Activated naive CD4-positive, alpha-beta T cell treated with anti-CD3 and anti-CD28 coated beads for 36 hours (primary cell): ENCODE data around the gene FXYD4. TPM values are rescaled to one million over a fixed set of nuclear protein-coding genes. Genes with fewer than 3 reads are reported as not detected.
"Not testable (repeated sequence)": the region's sequence is repeated elsewhere in the genome, so short reads cannot be mapped to it uniquely, and the experiment has no call there.

Experiments used
- CTCF ChIA-PET: fragments of 350-600 bp; sonication (Branson Sonifier 250); formaldehyde crosslinking; loops from one replicate; lab custom pipeline; 2021; ENCODE audit warnings: antibody characterized with exemption; lab: Charles Lee
- DNase-seq: peaks from one replicate; pipeline ENCODE4 v3.0.0-alpha.2; 2020
- H3K27ac Mint-ChIP-seq: one replicate; pipeline ENCODE4 v1.8.0; 2021; ENCODE audit warnings: mild to moderate bottlenecking, mixed read lengths
- H3K27me3 Mint-ChIP-seq: one replicate; pipeline ENCODE4 v1.8.0; 2021; ENCODE audit warnings: low read depth, mixed read lengths
- H3K36me3 Mint-ChIP-seq: one replicate; pipeline ENCODE4 v1.8.0; 2021; ENCODE audit warnings: low read depth, mixed read lengths
- H3K4me1 Mint-ChIP-seq: one replicate; pipeline ENCODE4 v1.8.0; 2021; ENCODE audit warnings: low read depth, mixed read lengths
- H3K4me3 Mint-ChIP-seq: one replicate; pipeline ENCODE4 v1.8.0; 2021; ENCODE audit warnings: mild to moderate bottlenecking, moderate library complexity, mixed read lengths
- H3K9me3 Mint-ChIP-seq: one replicate; pipeline ENCODE4 v1.8.0; 2021; ENCODE audit warnings: mixed read lengths
- intact Hi-C: fragments of 100-400 bp; cut with micrococcal nuclease; formaldehyde crosslinking; loops from one replicate; pipeline ENCODE4 v1.15.1; 2023
- total RNA-seq, 2 experiments: library from RNA; stranded (reverse); gene quantifications; one replicate each; pipeline ENCODE4 v1.2.3, GENCODE V29; 2021

Gene FXYD4
- total RNA-seq, 2 experiments from 2014 or later: not detected

DNA sequence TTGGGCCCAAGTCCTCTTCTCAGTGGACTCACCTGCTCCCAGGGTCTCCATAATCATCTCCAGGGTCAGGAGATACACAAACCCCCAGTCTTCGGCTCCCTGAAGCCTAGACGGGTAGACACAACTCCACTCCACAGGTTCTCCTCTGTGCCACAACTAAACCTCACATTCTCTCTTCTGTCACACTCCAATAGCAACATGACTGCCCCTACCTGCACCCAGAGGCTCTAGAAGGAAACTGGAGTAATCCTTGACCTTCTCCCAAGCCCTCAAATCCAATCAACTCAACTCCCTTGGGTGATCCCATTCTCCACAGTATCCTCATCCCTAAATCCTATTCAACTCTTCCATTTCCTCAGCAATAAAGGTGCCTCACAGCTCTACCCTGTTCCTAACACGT is 21.3 kb downstream of the FXYD4 start:
- H3K4me3 Mint-ChIP-seq: no peak overlapping the region

DNA sequence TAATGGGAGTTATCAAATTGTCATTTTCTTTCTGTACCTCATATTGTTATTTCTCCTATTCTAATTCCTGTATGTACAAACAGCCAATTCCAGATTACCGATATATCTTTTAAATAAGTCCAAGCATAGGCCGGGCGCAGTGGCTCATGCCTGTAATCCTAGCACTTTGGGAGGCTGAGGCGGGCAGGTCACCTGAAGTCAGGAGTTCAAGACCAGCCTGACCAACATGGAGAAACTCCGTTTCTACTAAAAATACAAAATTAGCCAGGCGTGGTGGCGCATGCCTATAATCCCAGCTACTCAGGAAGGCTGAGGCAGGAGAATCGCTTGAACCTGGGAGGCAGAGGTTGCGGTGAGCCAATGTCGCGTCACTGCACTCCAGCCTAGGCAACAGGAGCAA is 21.8 kb downstream of the FXYD4 start:
- H3K27ac Mint-ChIP-seq: peak overlapping the region; percentile 99
- DNase-seq, H3K4me3 Mint-ChIP-seq, H3K9me3 Mint-ChIP-seq, H3K27me3 Mint-ChIP-seq, intact Hi-C loops: not testable (repeated sequence)
- H3K4me1 Mint-ChIP-seq: peaks cover 75% of the 10 kb centered on the region
- CTCF ChIA-PET: interaction anchor here (0.5 kb wide), 1 partner anchor 59 kb away, joined by 3 read pairs; no protein-coding TSS in a partner anchor
- H3K36me3 Mint-ChIP-seq: peaks cover 83% of the 10 kb centered on the region

More for the DNA sequence above, 21.3 kb downstream of the FXYD4 start:
- intact Hi-C loops: no loop called here
- H3K9me3 Mint-ChIP-seq: no peaks in the 10 kb centered on the region
- H3K4me1 Mint-ChIP-seq: peaks cover 74% of the 10 kb centered on the region
- peak overlapping the region; percentile 99 for H3K27ac Mint-ChIP-seq
- peaks cover 82% of the 10 kb centered on the region for H3K36me3 Mint-ChIP-seq
- no peak for DNase-seq
- CTCF ChIA-PET: no interaction called here
- H3K27me3 Mint-ChIP-seq: no peaks in the 10 kb centered on the region

DNA sequence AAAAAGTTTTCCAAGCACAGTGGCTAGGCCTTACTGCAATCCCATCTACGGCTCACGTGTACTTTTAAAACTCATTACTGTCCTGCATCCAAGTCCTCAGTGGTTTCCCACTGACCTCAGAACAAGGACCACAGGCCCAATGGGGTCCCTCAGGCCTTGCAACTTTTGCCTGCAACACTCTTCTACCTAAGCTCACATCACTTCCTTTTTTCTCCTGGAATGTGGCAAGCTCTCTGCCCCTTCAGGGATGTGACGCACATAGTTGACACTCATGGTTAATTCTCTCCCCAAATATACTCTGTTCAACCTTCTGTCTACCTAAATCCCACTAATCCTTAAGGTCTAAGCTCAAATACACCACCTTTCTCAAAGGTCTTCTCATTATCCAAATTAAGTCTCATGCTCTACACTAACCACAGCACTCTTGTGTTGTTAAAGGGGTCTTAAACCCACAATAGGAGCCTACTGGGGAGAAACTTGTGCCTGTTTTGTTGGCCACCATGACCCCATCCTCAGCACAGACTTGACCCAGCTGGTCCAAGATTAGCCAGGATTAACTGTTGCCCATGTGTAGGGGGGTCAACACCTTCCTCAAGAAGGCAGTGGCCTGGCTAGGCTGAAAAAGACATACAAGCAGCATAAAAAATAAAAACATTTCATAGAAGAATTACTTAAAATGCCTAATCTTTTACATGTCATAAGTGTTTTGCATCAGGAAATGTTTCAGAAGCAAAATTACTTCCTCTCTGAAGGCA is 22.3 kb downstream of the FXYD4 start:
- H3K27ac Mint-ChIP-seq: peak overlapping the region; percentile 99
- no peak for DNase-seq
- peaks cover 82% of the 10 kb centered on the region for H3K36me3 Mint-ChIP-seq
- intact Hi-C loops: no loop called here
- H3K9me3 Mint-ChIP-seq: no peaks in the 10 kb centered on the region
- H3K4me3 Mint-ChIP-seq: peak overlapping the region; percentile 27
- no peaks in the 10 kb centered on the region for H3K27me3 Mint-ChIP-seq
- H3K4me1 Mint-ChIP-seq: peaks cover 72% of the 10 kb centered on the region
- CTCF ChIA-PET: interaction anchor here (0.5 to 0.6 kb wide), 2 partner anchors 9 to 58 kb away, joined by 3 read pairs; no protein-coding TSS in a partner anchor

DNA sequence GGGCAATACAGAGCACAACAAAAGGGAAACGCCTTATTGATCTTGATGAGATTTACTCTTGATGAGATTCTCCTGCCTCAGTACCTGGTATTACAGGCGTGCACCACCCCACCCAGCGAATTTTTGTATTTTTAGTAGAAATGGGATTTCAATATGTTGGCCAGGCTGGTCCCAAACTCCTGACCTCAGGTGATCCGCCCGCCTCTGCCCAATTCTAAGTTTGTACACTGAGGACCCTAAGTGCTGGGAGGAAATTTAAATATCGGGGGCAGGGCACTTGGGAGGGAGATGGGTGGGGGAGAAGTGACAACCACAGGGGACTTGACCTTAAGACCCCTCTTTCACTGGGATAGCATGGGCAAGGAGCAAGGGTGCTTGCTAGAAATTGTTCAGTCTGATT is 23.4 kb downstream of the FXYD4 start:
- no peaks in the 10 kb centered on the region for H3K9me3 Mint-ChIP-seq
- H3K27me3 Mint-ChIP-seq: no peaks in the 10 kb centered on the region
- H3K4me1 Mint-ChIP-seq: peaks cover 75% of the 10 kb centered on the region
- intact Hi-C loops: loop anchor here (5.0 kb wide), 2 partner anchors 177 to 252 kb away; partner anchors contain the start of genes ZNF239 and ZNF32
- DNase-seq: no peak
- peak overlapping the region; percentile 89 for H3K4me3 Mint-ChIP-seq
- CTCF ChIA-PET: interaction anchor here (1.1 kb wide), 1 partner anchor 13 kb away, joined by 3 read pairs; no protein-coding TSS in a partner anchor
- H3K27ac Mint-ChIP-seq: peak overlapping the region; percentile 99
- peaks cover 83% of the 10 kb centered on the region for H3K36me3 Mint-ChIP-seq

DNA sequence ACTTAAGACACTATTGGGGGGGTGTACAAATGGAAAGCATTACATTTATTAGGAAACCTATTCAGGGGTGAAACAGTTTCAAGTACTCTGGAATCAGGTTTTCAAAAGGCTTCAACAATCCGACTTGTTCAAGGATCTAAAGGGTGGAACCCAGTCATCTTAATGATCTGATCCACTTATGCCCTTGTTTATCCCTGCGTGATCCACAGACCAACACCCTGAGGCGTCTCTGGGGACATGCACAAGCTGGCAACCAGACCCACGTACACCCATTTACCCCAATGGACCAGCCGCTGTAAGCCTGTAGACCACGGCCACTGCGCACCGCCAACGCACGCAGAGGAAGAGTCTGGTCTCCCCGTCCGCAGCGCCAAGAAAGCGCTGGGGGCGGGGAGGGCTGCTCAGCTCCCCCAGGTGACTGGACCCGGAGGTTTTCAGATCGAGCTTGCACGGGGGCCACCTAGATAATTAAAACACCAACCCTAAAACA is 24.2 kb downstream of the FXYD4 start:
- H3K4me3 Mint-ChIP-seq: peak overlapping the region; percentile 89
- H3K9me3 Mint-ChIP-seq: no peaks in the 10 kb centered on the region
- intact Hi-C loops: loop anchor here (5.0 kb wide), 2 partner anchors 177 to 252 kb away; partner anchors contain the start of genes ZNF239 and ZNF32
- no peaks in the 10 kb centered on the region for H3K27me3 Mint-ChIP-seq
- CTCF ChIA-PET: interaction anchor here (1.1 kb wide), 1 partner anchor 12 kb away, joined by 3 read pairs; no protein-coding TSS in a partner anchor
- H3K36me3 Mint-ChIP-seq: peaks cover 79% of the 10 kb centered on the region
- DNase-seq: no peak
- H3K27ac Mint-ChIP-seq: peak overlapping the region; percentile 99
- H3K4me1 Mint-ChIP-seq: peaks cover 75% of the 10 kb centered on the region

DNA sequence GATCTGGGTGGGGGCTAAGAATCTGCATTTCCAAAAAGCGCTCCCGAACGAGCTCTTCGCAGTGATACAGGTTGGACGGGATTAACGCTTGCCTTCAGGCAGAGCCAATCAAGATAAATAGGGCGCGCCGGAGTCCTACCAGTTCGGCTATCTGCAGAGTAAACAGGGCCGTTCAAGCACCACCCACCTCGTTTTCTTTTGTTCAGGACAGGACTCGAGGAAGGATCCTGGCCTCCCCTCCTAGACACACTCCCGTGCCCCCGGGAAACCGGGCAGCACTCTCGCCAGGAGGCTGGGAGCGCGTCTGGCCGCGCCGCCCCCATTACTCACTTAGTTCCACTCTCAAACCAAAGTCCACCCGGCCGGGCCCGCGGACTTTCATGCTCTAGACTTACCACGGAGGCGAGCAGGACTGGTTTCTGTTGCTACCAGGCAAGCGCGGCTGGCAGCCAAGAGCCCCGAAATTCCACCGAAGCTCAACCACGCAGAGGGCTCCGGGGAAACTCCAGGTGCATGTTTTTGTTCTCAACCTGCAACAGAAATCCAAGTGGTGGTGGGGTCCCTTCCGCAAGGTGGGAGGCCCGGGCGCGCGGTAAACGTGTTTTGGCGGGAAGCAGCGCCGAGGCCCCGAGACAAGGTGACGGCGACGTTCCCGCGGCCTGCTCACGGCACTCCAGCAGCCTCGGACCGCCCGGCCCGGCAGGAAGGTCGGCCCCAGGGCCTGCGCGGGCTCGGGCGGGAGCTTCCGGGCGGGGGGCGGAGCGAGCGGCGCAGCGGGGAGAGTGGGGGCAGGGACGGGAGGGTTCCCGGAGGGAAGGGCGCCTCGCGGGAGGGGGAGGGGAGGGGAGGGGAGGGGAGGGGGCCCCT is 24.9 kb downstream of the FXYD4 start:
- Mint-ChIP-seq H3K9me3 (no peaks in the 10 kb centered on the region), H3K36me3 (peaks cover 73% of the 10 kb centered on the region), H3K27ac (peak overlapping the region; percentile 99), H3K4me1 (peaks cover 75% of the 10 kb centered on the region), H3K4me3 (peak overlapping the region; percentile 89), H3K27me3 (no peaks in the 10 kb centered on the region)
- CTCF ChIA-PET: interaction anchor here (0.9 kb wide), 1 partner anchor 11 kb away, joined by 3 read pairs; no protein-coding TSS in a partner anchor
- DNase-seq: peak; percentile 87
- intact Hi-C loops: loop anchor here (5.0 kb wide), 2 partner anchors 176 to 251 kb away; partner anchors contain the start of genes ZNF239 and ZNF32

DNA sequence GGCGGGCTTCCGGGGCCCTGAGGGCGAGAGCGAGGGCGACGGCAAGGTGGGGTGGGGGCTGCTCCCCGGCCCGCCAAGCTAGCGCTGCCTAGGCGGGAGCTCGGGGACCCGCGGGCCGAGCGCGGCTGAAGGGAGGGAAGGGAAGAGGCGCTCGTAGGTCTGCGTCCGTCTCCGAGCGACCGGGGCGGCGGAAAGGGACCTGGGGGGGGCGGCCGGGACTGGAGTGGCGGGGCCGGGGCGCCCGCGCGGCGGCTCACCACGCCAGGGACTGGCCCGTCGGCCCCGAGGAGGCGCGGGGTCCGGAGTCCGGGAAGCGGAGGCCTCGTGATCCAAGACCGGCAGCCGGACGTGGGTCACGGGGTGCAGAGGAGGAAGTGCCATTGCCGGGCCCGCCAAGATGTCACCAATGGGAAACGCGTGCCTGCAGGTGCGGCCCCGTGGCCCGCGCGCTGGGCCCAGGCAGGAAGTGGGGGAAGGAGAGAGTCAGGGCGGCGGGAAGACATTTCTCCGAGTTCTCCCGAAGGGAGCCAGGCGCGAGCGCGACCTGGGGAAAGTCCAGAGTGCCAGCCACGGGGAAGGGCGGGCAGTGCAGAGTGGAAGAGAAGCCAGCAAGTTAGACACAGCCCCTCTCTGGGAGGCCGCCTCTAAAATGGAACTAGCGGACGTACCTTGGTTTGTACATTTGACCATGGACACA is 25.6 kb downstream of the FXYD4 start:
- H3K4me3 Mint-ChIP-seq: peak overlapping the region; percentile 89
- CTCF ChIA-PET: interaction anchor here (0.6 to 0.9 kb wide), 3 partner anchors 11 to 39 kb away, joined by 3 read pairs; no protein-coding TSS in a partner anchor
- DNase-seq: peak; percentile 93
- H3K36me3 Mint-ChIP-seq: peaks cover 69% of the 10 kb centered on the region
- peak overlapping the region; percentile 99 for H3K27ac Mint-ChIP-seq
- no peaks in the 10 kb centered on the region for H3K27me3 Mint-ChIP-seq
- no peaks in the 10 kb centered on the region for H3K9me3 Mint-ChIP-seq
- H3K4me1 Mint-ChIP-seq: peaks cover 75% of the 10 kb centered on the region
- intact Hi-C loops: loop anchor here (1.0 to 5.0 kb wide), 5 partner anchors 10 to 250 kb away; partner anchors contain the start of genes ZNF239 and ZNF32

DNA sequence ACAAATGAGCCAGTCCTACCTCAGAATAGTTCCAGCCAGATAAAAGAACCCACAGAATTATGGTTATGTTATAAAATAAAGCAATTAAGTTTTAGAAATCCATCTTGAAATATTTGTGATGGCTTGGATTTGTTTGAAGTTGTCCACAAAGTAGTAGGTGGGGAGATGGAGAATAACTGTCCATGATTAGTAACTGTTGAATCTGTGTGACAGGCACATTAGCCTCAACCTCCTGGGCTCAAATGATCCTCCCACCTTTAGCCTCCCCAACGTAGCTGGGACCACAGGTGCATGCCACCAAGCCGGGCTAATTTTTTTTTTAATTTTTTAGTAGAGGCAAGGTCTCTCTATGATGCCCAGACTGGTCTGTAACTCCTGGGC is 27.5 kb downstream of the FXYD4 start:
- H3K4me3 Mint-ChIP-seq: peak overlapping the region; percentile 89
- intact Hi-C loops: loop anchor here (1.0 to 5.0 kb wide), 4 partner anchors 37 to 260 kb away; partner anchors contain the start of genes CSGALNACT2, ZNF239 and ZNF32
- no peaks in the 10 kb centered on the region for H3K27me3 Mint-ChIP-seq
- CTCF ChIA-PET: interaction anchor here (1.1 kb wide), 1 partner anchor 91 kb away, joined by 3 read pairs; no protein-coding TSS in a partner anchor
- H3K27ac Mint-ChIP-seq: peak overlapping the region; percentile 99
- no peak for DNase-seq
- H3K4me1 Mint-ChIP-seq: peaks cover 77% of the 10 kb centered on the region
- peaks cover 66% of the 10 kb centered on the region for H3K36me3 Mint-ChIP-seq
- no peaks in the 10 kb centered on the region for H3K9me3 Mint-ChIP-seq

DNA sequence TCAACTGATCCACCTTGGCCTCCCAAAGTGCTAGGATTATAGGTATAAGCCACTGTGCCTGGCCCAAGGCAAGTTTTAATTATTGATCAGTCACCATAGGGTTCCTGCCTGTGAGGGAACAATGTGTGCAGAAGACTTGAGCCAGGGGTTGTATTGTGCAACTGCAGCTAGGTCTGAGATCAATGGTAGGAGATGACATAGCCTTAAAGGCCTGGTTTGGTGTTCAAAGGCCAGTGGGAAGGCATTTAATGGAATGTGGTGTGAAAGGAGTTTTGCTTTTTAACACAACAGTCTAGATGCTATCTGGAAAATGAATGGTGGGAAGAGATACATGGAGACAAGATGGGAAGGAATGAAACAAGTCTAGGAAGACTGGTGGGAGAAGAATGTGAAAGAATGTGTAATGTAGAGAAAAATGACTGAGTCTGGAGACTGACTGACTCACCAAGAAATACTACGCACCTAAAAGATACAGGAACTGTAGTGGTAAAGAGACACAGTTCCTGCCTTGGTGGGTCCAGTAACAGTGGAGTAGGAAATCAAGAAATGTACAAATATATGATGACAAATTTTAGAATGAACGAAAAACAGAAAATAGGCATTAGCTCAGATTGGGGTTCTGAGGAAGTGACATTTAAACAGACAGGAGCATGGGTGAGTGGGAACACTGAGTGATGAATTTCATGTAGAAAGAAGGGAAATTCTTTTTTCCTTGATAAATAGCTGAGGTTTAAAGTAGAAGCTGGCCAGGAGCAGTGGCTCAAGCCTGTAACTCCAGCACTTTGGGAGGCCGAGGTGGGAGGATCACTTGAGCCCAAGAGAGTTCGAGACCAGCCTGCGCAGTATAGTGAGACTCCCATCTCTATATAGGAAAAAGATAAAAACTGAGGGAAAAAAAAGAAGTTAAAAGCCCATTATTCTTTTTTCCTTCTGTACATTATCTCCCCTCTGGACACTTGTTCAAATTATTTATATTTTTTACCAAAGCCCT is 28.2 kb downstream of the FXYD4 start:
- H3K4me1 Mint-ChIP-seq: peaks cover 81% of the 10 kb centered on the region
- H3K27ac Mint-ChIP-seq: peak overlapping the region; percentile 99
- CTCF ChIA-PET: interaction anchor here (1.1 kb wide), 1 partner anchor 53 kb away, joined by 3 read pairs; no protein-coding TSS in a partner anchor
- H3K27me3 Mint-ChIP-seq: no peaks in the 10 kb centered on the region
- intact Hi-C loops: loop anchor here (1.0 to 10.0 kb wide), 5 partner anchors 37 to 415 kb away; partner anchors contain the start of genes CSGALNACT2, ZNF239 and ZNF32
- peaks cover 70% of the 10 kb centered on the region for H3K36me3 Mint-ChIP-seq
- H3K9me3 Mint-ChIP-seq: no peaks in the 10 kb centered on the region
- peak; percentile 42 for DNase-seq
- peak overlapping the region; percentile 89 for H3K4me3 Mint-ChIP-seq

DNA sequence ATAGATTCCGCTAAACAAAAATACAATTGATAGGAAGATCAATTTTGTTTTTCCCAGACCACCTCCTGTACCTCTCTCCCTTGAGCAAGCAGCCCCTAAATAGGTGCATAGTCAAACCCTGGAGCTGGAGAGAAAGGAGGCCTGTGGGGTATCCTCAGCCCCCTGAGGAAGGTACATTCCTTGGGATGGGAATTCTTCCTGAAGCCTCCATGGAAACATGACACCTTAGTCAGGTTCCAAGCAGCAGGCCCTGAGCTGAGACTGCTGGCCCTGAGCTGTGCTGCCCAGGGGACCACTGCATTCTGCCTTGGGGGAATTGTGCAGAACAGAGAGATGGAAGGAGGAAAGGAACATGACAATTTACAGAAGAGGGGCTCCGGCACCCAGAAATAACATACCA is 30.2 kb downstream of the FXYD4 start:
- intact Hi-C loops: loop anchor here (10.0 kb wide), 1 partner anchor 413 kb away; no protein-coding TSS in a partner anchor
- no peak for DNase-seq

More for the DNA sequence above, 30.2 kb downstream of the FXYD4 start:
- H3K27me3 Mint-ChIP-seq: no peaks in the 10 kb centered on the region
- peaks cover 69% of the 10 kb centered on the region for H3K36me3 Mint-ChIP-seq
- no peaks in the 10 kb centered on the region for H3K9me3 Mint-ChIP-seq
- peak overlapping the region; percentile 11 for H3K4me3 Mint-ChIP-seq
- peak overlapping the region; percentile 99 for H3K27ac Mint-ChIP-seq
- peaks cover 68% of the 10 kb centered on the region for H3K4me1 Mint-ChIP-seq
- CTCF ChIA-PET: no interaction called here
